ENCODE results near the gene RNF135. TPM values are rescaled to one million over a fixed set of nuclear protein-coding genes. Genes with fewer than 3 reads are reported as not detected.

The RNF135 gene
- total RNA-seq, 2 experiments from 2014 or later: 0.29 TPM; not detected in 1

DNA sequence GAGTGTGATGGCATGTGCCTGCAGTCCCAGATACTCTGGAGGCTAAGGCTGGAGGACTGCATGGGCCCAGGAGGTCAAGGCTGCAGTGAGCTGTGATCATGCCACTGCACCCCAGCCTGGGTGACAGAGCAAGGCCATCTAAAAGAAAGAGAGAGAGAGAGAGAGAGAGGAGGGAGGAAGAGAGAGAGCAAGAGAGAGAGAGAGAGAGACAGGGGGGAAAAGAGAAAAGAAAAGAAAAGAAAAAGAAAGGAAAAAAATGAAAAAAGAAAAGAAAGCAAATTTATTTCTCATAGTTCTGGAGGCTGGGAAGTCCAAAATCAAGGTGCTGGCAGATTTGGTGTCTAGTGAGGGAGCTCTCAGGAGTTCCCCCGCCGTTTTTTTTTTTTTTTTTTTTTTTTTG, 33.3 kb downstream of the RNF135 start:
- no peak overlapping the region for H3K4me3 ChIP-seq (ENCODE audit: low read depth, low read length, poor library complexity, severe bottlenecking)
- no TSS peak for BruUV-seq (replicated peaks)
- H3K79me2 ChIP-seq (ENCODE audit: insufficient read depth, low read depth, low read length): no peaks in the 10 kb centered on the region
- intact Hi-C loops (cut with micrococcal nuclease; ENCODE audit: unreplicated experiment): no loop called here
- H3K4me2 ChIP-seq (ENCODE audit: low read length): no peak overlapping the region
- no peaks in the 10 kb centered on the region for H3K36me3 ChIP-seq (ENCODE audit: insufficient read depth, low read length)
- no peaks in the 10 kb centered on the region for H3K4me1 ChIP-seq (ENCODE audit: insufficient read depth, low read length, poor library complexity, severe bottlenecking)
- no peaks in the 10 kb centered on the region for H3K9me2 ChIP-seq (ENCODE audit: insufficient read depth, low read length)
- ChIA-PET CTCF (ENCODE audit: unreplicated experiment) (no interaction called here), POLR2A (interaction anchor here (0.6 kb wide), 1 partner anchor 317 kb away, joined by 3 read pairs; the partner anchor contains the start of gene EVI2A)
- no peaks in the 10 kb centered on the region for H4K20me1 ChIP-seq (ENCODE audit: insufficient read depth, low read length)
- H3K27ac ChIP-seq (ENCODE audit: low read depth, low read length, poor library complexity, severe bottlenecking): no peak overlapping the region
- DNase-seq (ENCODE audit: low spot score): no peak
- H3K9me3 ChIP-seq (ENCODE audit: low read length): no peaks in the 10 kb centered on the region
- TF ChIP-seq EZH2phosphoT487 (IDR thresholded peaks at IDR 0.05; ENCODE audit: borderline replicate concordance, low read depth, low read length): no peak
- TF ChIP-seq, protein P1, sequence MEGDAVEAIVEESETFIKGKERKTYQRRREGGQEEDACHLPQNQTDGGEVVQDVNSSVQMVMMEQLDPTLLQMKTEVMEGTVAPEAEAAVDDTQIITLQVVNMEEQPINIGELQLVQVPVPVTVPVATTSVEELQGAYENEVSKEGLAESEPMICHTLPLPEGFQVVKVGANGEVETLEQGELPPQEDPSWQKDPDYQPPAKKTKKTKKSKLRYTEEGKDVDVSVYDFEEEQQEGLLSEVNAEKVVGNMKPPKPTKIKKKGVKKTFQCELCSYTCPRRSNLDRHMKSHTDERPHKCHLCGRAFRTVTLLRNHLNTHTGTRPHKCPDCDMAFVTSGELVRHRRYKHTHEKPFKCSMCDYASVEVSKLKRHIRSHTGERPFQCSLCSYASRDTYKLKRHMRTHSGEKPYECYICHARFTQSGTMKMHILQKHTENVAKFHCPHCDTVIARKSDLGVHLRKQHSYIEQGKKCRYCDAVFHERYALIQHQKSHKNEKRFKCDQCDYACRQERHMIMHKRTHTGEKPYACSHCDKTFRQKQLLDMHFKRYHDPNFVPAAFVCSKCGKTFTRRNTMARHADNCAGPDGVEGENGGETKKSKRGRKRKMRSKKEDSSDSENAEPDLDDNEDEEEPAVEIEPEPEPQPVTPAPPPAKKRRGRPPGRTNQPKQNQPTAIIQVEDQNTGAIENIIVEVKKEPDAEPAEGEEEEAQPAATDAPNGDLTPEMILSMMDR (conservative IDR thresholded peaks at IDR 0.05; ENCODE audit: low read length): no peak
- no peak overlapping the region for H2AFZ ChIP-seq (ENCODE audit: low read length)

GRCh38 chr17:31007695-31008373, 37.0 kb downstream of the RNF135 start:
- Histone ChIP-seq H3K4me3 (ENCODE audit: low read depth, low read length, poor library complexity, severe bottlenecking) (peak overlapping the region; percentile 12), H3K4me2 (ENCODE audit: low read length) (peak overlapping the region; percentile 45)
- intact Hi-C loops (cut with micrococcal nuclease; ENCODE audit: unreplicated experiment): no loop called here

More at GRCh38 chr17:31007695-31008373, 37.0 kb downstream of the RNF135 start:
- Histone ChIP-seq H3K27ac (ENCODE audit: low read depth, low read length, poor library complexity, severe bottlenecking) (no peak overlapping the region), H4K20me1 (ENCODE audit: insufficient read depth, low read length) (no peaks in the 10 kb centered on the region), H3K9me2 (ENCODE audit: insufficient read depth, low read length) (no peaks in the 10 kb centered on the region), H3K36me3 (ENCODE audit: insufficient read depth, low read length) (no peaks in the 10 kb centered on the region), H2AFZ (ENCODE audit: low read length) (peak overlapping the region; percentile 65; the same call in 1 of the 2 replicates), H3K9me3 (ENCODE audit: low read length) (no peaks in the 10 kb centered on the region), H3K79me2 (ENCODE audit: insufficient read depth, low read depth, low read length) (no peaks in the 10 kb centered on the region), H3K4me1 (ENCODE audit: insufficient read depth, low read length, poor library complexity, severe bottlenecking) (no peaks in the 10 kb centered on the region)
- no peak for DNase-seq (ENCODE audit: low spot score)
- no peak; the same call in none of the 2 replicates for TF ChIP-seq EZH2phosphoT487 (IDR thresholded peaks at IDR 0.05; ENCODE audit: borderline replicate concordance, low read depth, low read length)
- TF ChIP-seq, protein P1 (conservative IDR thresholded peaks at IDR 0.05; ENCODE audit: low read length): no peak
- CTCF ChIA-PET (ENCODE audit: unreplicated experiment): no interaction called here
- POLR2A ChIA-PET: interaction anchor here (0.7 kb wide), 1 partner anchor 227 kb away, joined by 5 read pairs; no protein-coding TSS in a partner anchor
- BruUV-seq (replicated peaks): no TSS peak

All from OCI-LY7 (cell line).